HG03108 (cell line): Measurements from ENCODE around the gene RFX5.
A peak's percentile ranks its signal among the peaks of the same experiment; 100 is the strongest.
"Not testable (repeated sequence)": the region's sequence is repeated elsewhere in the genome, so short reads cannot be mapped to it uniquely, and the experiment has no call there.

Experiments used
- ATAC-seq: cut with Tn5 transposase; IDR thresholded peaks from one replicate; pipeline ENCODE4 v1.9.1; 2021; ENCODE audit warnings: moderate library complexity; ENCODE audit not compliant: unreplicated experiment

Gene RFX5

GRCh38 chr1:151362308-151363155 is 15.5 kb upstream of the RFX5 start:
- ATAC-seq, result no peak

GRCh38 chr1:151361883-151362282 is 14.8 kb upstream of the RFX5 start:
- ATAC-seq, result no peak

GRCh38 chr1:151356696-151357095 is 9.6 kb upstream of the RFX5 start:
- ATAC-seq, result no peak

- ATAC-seq, result no peak
Measured at GRCh38 chr1:151352021-151352718, 5.1 kb upstream of the RFX5 start.

GRCh38 chr1:151350323-151350722 is 3.3 kb upstream of the RFX5 start:
- ATAC-seq, result not testable (repeated sequence)

GRCh38 chr1:151347523-151348246 is 633 bp upstream of the RFX5 start:
- ATAC-seq, result no peak

- ATAC-seq, result no peak
Measured at GRCh38 chr1:151346082-151346768, 827 bp downstream of the RFX5 start.

GRCh38 chr1:151344291-151344690 is 2.8 kb downstream of the RFX5 start:
- no peak for ATAC-seq

GRCh38 chr1:151343587-151343986 is 3.5 kb downstream of the RFX5 start:
- ATAC-seq, result no peak

- no peak for ATAC-seq
Measured at GRCh38 chr1:151342569-151342968, 4.5 kb downstream of the RFX5 start.

GRCh38 chr1:151342021-151342420 is 5.0 kb downstream of the RFX5 start:
- ATAC-seq, result no peak

GRCh38 chr1:151340870-151341754 is 5.9 kb downstream of the RFX5 start:
- no peak for ATAC-seq

- no peak for ATAC-seq
Measured at GRCh38 chr1:151336556-151336955, 10.5 kb downstream of the RFX5 start.

GRCh38 chr1:151334822-151335221 is 12.2 kb downstream of the RFX5 start:
- ATAC-seq, result no peak

GRCh38 chr1:151327903-151328674 is 19.0 kb downstream of the RFX5 start:
- no peak for ATAC-seq

- ATAC-seq, result peak; percentile 70
Measured at GRCh38 chr1:151327223-151327902, 19.7 kb downstream of the RFX5 start, which contains the start of gene PI4KB. Gene PI4KB, minus strand, starts transcription at chr1:151327416. Its CDS starts 10,935 bp downstream, at chr1:151316481.

GRCh38 chr1:151326619-151327222 is 20.3 kb downstream of the RFX5 start:
- ATAC-seq, result peak; percentile 52
